GM18511 (cell line): ENCODE measurements around the gene ZFYVE28.

Experiments used
- ATAC-seq: cut with Tn5 transposase; IDR thresholded peaks from one replicate; pipeline ENCODE4 v1.9.1; 2021; ENCODE audit warnings: mild to moderate bottlenecking, moderate library complexity; ENCODE audit not compliant: unreplicated experiment

The ZFYVE28 gene

DNA sequence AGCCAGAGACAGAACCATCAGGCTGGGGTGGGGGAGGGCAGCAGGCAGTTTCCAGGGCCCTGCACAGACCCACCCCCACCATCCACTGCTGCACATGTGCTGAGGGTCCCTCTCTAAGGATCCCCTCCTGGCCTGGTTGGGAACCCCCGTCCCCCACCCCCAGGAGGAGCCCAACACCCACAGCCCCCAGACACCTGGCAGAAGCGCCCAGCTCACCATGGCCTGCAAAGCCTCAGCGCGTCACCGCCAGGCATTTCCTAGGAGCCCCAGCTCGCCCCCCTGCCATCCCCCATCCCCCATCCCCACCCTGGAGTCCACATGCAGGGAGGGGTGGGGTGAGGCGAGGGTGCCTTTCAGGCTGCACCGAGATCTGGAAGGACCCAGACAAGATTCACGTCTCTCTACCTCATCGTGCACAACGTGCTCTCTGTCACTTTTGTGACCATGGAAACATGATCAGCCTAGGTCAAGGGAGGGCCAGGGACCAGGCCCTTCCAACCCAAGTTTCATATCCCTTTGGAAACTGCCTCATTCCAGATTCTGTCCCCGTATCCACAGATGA is 165.8 kb downstream of the ZFYVE28 start:
- no peak for ATAC-seq

DNA sequence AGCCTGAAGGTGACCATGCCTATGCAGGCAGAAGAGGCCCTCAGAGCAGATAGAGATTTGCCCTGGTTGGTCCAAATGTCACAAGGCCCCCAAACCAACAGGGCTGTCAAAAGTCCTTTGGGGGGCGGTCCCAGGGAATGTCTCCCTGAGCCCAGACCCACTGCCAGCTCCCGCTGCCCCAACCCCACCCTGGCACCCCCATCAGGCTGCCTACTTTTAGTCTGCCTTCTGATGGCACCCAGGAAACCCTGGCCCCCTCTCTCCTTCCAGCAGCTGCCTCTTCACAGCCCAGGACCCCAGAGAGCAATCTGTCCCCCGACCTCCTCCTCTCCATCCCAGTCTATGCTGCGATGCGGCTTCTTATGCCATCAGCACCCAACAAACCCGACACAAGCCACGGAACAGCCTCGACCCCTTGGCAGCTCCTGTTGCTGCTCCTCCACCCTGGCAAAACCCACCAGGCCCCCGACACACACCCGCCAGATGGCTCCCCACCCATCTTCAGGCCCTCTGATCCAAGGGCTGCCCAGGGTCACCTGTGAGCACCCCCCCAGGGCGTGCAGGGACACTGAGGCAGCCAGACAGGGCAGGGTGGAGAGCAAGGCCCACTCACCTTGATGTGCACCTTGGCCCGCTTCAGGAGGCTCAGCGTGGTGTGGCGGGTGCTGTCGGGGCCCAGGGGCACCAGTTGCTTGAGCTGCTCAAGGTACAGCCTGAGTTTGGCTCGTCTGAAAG is 166.5 kb downstream of the ZFYVE28 start:
- no peak for ATAC-seq

DNA sequence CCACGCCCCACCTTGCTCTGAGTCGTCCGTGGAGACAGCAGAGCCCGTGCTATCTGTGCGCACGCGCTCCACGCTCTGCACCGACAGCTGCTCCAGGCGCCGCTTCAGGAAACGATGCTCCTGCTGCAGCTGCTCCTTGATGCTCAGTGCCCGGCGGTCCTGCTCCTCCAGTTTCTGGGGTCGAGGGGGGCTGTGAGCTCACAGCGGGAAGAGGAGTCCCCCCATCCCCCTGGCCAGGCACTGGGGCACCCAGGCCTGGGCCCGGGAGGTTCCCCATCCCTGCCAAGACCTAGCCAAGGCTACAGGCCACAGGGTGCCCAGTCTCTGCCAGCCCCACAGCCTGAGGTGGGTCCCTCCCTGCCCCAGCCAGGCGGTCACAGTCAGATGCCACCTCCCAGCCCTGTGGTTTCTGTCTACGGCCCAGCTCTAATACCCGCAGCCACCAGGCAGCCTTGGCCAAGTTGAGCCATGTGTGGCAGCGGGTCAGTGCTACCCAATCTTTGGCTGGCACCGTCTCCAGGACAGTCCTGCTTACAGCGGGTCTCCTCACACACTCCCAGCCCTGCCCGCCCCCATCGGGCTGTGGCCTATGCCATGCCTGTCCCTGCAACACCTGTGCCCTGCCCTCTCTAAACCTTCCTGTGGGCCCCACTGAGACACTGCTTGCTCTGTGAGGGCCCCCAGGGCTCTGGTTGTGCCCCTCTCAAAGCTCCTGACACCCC is 167.2 kb downstream of the ZFYVE28 start:
- no peak for ATAC-seq

DNA sequence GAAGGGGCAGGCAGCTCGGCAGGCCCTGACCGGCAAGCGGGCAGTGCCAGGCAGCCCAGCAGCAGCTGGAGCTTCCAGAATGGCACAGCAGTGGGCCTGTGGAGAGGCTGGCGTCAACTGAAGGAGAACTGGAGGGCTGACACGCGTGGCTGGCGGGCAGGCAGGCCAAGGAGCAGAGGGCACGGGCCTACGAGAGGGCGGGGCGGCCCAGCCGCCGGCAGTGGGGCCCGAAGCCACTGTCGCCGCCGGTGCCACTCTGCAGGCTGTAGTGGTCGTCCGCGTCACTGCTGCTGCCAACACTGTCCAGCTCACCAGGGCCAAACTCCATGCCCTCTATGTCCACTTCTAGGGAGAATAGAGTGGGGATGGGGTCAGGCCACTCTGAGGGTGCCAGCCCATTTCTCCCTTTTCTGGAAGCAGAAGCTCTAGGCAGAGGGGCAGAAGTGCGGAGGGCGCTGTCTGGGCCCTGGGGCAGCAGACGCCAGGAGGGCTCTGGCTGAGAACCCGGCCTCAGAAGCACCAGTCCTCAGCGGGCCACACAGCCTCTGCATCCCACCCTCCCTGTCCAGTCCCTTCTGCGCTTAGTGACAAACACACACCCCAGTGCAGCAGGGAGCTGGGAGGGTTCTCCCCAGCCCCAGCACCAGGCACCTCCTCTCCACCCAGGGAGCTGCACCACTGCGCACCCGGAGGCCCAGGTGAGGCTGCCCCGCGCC is 167.9 kb downstream of the ZFYVE28 start:
- no peak for ATAC-seq

DNA sequence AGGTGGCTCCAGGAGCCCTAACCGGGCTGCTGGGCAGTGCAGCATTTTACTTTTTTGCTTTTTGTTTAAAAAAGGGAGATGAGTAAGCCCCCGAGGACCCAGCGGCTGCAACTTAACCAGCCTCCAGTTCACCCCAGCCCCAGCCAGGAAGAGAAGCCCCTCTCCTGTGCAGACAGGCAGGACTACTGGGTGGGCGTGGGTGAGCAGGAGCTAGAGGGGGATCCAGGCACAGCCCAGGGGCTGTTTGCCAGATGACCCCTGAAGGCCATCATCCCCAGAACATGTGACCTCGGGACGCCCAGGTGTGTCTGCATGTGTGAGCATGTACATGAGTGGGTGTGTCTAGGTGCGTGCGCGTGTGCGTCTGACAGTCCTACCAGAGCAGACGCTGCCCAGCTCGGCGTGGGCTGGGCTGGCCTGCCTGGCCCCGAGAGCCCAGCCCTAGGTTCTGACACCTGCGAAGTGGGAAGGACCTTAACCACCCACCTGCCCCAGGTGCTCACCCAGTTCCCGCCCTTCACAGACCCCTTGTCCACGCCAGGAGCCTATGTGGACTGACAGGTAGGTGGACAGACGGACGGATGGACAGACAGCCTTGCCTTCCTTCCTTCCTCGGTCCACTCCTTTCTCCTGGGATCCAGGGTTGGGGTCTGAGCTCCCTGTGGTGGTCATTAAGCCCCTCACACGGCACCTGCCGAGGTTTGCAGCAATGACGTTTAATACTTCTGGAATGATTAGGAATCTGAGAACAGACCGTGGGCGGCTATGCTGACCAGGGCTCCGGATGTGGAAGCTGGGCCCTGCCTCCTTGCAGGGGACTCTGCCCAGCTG is 168.7 kb downstream of the ZFYVE28 start:
- ATAC-seq: no peak

DNA sequence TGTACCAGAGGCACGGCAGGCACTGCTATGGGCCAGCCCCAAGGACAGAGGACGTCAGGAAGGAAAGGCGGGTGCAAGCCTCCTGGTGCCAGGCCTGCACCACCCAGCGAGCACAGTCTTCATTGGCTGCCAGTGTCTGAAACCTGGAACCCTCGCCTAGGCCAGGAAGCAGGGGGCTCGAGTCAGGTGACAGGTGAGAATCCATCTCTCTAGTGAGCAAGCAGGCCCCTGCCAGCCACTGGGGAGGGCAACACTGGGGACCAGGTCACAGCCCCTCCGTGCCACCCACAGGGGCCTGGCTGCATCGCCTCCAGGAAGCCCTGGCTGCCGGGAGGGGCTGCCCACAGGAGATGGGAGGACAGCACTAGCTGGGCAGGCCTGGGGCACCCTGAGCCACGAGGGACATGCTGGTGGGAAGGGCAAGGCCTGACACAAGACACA is 169.6 kb downstream of the ZFYVE28 start:
- ATAC-seq: no peak

DNA sequence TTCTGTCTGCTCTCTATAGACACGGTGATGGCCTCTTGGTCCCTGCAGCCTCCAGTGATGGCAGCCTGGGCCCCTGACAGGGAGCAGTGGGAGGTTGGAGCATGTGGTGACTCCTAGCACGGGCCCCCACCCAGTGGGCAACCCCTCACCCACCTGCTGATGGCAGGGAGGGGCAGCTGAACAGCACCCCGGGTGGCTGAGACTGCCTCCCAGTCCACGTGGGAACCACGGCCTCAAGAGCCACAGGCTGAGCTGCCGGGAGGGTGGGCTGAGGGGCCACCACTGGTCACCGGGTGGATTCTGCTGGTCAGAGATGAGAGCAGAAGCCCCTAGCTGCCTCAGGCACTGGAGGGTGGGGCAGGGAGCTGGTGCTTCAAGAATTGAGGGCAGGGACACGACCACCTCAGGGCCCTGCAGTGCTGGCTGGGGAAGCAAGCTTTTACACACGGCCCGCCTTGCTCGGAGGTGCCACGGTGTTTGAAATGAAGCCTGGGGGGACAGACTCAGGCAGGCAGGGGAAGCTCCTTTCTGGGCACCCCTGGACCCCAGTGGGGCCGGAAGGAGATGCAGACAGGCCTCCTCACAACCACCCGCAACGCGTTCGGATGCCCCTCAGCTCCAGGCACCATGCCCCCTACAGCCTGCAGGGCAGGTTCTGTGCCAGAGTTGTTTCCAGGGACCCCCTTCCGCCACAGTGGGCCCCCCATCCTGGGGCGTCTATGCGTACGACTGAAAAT is 170.2 kb downstream of the ZFYVE28 start:
- ATAC-seq: no peak

DNA sequence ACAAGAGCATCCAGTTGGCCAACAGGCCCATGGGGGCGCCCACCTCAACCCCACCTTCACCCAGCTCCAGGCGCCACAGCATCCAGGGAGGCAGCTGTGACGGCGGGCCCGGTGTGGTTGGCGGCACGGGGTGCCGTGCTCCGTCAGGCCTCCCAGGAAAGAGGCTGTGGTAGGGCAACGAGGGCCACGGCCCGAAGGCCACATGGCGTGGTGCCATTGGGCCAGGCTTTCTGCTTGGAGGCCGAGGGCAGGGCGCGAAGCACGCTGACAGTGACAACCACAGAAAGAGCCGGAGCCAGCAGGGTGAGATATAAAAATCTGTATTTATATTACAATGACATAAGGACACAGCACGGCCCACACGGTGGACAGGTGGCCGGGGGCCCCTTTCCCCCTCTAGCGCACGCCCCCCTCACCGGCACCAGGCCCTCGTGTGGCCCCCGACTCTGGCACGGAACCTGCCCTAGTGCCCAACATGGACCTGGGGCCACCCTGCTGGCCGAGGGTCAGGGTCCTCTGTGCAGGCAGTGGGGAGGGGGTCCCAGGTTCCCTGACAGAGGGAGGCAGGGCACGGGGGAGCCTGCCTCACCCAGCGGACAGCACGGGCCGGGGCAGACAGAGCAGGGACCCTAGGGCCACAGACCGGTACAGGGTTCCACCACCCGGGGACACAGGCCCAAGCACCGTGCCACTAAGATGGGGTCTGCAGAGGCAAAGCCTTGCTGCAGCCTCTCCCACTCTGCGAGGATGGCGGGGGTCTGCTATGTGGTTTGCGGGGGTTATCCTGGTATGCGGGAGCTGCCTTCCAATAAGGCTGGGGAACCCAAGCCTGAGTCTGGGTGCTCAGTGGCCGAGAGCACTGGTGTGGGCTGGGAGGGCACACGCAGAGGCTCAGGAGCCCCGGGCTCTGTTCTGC is 171.1 kb downstream of the ZFYVE28 start:
- no peak for ATAC-seq

DNA sequence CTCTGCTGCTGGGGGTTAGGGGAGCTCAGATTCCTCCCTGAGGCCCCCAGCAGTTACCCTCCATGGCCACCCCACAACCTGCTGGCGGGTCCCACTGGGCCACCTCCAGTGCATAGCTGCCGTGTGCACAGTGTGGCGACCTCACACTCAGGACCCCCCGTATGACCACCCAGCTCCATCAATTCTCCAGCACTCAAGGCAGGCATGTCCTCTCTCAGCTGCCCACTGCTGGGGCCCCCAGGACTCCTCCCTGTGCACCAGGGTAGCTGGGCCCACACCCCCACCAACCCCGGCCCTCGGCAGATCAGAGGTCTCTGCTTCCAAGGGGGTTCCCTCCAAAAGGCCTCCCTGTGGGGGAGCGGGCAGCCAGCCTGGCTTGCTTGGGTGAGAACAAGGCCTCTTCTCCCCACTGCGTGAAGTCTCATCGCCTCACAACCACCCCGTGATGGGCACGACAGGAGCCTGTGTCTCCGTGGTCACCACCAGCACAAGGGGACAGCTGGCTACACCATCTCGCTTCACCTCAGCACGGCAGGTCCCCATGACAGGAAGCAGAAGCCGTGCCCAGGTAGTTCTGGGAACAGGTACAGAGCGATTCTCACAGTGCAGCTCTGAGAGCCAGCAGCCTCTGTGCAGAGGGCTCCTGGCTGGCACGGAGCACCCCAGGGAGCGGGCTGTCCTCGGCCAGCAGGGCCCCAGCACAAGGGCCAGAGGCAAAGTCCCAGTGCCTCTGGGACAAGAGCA is 171.9 kb downstream of the ZFYVE28 start:
- ATAC-seq: no peak

DNA sequence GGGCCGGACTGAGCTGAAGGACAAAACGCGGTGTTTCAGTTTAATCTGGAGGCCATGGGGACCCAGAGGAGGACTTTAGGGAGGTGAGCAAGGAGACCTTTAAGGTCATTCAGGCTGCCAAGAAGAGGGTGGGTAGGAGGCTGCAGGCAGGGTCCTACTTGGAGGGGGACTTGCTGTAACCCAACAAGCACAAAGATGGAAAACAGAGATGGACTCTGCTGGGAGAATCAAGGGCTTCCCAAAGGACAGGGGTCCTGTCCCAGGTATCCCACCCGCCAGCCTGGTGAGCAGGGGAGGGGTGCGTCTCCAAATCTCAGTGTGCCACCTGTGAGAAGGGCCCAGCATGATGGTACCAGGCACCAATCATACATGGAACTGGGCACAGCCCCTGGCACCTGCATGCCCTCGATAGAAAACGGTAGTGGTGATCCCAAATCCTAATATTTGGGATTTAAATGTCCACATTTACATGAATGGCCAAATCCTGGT is 172.6 kb downstream of the ZFYVE28 start:
- ATAC-seq: no peak

DNA sequence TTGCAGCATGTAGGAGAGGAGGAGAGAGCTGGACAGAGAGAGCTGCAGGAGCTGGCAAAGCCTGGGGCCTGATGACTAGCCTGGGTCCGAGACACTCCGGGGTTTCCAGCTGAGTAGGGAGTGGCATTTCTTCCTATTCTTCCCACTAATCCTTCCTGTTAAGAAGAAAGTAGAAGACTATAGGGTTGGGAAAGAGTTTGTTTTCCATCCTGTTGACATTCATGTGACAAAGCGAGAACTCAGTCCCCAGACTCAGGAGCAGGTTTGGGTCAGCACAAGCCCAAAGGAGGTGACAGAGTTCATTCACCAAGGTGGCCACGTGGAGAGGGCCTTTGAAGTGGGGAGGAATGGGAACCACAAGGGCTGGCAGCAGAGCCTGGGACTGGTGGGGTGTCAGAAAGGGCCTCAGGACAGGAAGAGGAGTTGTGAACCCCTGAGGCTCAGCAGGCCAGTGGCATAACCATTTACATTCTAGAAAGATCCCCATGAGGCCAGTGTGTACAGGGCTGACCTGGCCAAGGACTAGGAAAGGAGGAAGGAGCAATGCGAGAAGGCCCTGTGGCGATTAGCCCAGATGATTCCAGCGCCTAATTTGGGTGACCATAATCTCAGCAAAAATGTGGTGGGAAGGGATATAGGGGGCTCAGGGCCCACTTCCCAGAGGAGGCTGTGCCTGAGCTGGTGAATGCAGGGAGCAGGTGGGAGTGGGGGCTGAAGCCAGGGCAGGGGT is 173.2 kb downstream of the ZFYVE28 start:
- ATAC-seq: no peak

DNA sequence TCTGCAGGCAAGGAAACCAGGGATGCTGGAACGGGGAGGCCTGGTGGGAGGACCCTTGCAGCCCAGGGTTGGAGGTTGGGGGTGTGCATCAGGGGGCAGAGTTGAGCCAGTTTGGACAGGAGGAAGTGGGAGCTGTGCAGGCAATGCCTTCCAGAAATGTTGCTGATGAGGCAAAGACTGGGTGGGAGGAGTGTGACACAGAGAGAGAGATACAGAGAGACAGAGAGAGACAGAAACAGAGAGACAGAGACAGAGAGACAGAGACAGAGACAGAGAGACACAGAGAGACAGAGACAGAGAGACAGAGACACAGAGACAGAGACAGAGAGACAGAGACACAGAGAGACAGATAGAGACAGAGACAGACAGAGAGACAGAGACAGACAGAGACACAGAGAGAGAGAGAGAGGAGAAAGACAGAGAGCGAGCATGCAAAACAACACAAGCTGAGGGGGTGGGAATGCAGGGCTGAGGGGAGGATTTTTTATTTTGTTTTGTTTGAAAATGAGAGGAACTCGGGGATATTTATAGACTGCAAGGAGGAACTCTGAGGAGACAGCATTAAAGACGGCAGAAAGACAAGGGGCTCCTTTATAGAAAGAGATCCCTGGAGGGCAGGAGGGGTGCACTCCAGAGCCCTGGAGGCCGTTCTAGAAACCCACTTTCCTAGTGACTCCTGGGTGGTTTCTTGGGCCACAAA is 174.6 kb downstream of the ZFYVE28 start:
- ATAC-seq: no peak

DNA sequence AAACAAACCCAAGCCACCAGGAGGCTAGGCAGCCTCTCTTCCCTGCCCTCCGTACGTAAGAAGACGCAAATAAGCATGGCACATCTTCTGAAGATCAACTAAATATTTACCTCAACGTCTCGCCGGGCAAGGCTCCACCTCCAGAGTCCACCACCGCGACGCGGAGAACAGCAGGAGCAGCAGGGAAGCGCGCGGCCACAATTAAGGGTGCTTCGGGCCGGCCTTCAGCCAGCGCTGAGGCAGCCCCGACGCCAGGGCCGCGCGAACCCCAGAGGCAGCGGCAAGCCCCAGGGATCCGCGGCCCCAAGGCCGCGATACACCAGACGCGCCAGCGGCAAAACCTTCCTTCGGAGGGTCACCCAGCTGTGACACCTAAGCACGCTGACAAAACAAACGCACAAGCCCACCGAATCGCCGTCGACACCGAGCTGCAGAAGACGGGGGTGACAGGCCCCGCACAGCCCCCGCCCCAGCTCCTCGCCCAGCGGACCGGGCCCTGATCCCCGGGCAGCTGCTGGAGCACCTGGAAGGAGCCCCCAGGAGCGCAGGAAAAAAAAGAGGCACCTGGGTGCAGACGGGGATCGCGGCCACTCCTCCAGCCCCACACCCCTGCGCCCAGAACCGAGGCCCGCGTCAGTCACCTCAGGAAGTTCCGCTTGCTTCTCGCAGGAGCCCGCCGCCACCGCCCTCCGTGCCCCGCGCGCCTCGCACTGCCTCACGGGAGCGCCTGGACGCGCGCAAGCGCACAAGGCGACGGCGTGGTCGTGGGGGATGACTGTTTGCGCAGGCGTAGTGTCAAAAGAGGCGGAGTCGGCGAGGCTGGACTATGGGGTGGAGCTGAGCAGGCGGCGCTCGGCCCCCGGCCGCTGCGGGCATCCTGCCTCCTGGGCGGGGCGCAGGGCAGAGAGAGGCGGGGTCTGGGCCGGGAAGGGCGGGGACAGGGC is 176.8 kb downstream of the ZFYVE28 start, which contains the start of the genes HAUS3 and POLN:
Gene HAUS3 (minus strand): TSS at position 712 of the 944 bp plus-strand sequence. CDS start 1,175 bp downstream, outside the sequence.
Gene POLN (minus strand): TSS at position 712 of the 944 bp plus-strand sequence. CDS start 12,890 bp downstream, outside the sequence.
- peak; percentile 88 for ATAC-seq

DNA sequence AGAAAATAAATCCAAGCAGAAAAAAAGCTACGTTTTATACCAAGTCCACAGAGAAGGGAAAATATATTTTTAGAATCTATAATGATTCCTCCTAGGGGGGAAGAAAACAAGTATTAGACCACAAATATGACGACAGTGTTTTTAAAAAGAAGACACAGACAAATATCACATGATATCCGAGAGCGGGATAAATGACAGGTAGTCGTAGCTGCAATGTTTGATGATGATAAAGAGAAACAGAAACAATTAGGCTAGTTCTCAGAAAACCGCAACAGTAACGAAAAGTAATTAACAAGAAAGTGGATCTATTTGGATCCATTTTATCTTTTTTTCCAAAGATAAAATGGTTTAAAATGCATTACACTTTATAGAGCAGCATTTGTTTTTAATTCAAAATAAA is 177.4 kb downstream of the ZFYVE28 start:
- ATAC-seq: no peak

DNA sequence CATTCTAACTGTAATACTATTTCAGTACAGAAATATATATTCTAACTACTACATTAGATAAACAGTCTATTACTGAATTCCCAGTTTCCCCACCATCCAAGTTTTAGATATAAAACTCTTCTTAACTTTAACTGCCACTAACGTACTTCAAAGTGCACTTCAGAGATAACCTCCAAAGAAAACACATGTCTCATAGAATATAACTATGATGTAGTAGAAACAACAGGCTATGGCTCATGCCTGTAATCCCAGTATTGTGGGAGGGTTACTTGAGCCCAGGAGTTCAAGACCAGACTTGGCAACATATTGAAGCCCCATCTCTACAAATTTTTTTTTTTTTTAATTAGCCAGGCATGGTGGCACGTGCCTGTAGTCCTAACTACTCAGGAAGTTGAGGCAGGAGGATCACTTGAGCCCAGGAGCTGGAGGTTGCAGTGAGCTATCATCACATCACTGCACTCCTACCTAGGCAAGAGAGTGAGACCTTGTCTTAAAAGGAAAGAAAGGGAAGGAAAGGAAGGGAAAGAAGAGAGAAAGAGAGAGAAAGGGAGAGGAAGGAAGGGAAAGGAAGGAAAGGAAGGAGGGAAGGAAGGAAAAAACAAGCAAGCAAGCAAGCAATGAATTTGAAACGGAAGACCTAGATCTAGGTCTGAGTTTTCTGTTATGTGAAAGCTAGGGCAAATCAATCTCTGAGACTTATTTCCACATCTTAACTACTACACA is 181.3 kb downstream of the ZFYVE28 start:
- ATAC-seq: no peak
